Psoas muscle (tissue), 8 donors: Measurements from ENCODE around the gene GPC6. TPM values are rescaled to one million over a fixed set of nuclear protein-coding genes. Genes with fewer than 3 reads are reported as not detected.

Source experiments
- ATAC-seq, 4 donors: fragments of 200-7000 bp; cut with Tn5 transposase; one replicate each; pipeline ENCODE4 v1.9.1; 2020; ENCODE audit warnings: moderate library complexity in 3 of 4, mild to moderate bottlenecking in 2 of 4
- DNase-seq, 2 donors: peaks; one replicate each; pipeline ENCODE4 v3.0.0-alpha.2; 2020
- H3K27ac ChIP-seq: fragments of 200-600 bp; one replicate; pipeline ENCODE4 v1.8.0; 2022
- H3K27me3 ChIP-seq, 3 donors: fragments of 200-600 bp in 1 of 3; one replicate each; pipeline versions ENCODE4 v1.6.1 to v1.8.0; 2013 to 2022; ENCODE audit warnings: low read length in 2 of 3, mild to moderate bottlenecking in 2 of 3, moderate library complexity in 1 of 3; ENCODE audit not compliant: insufficient read depth in 3 of 3
- H3K36me3 ChIP-seq, 2 donors: fragments of 200-600 bp in 1 of 2; one replicate each; pipeline versions ENCODE4 v1.6.1 to v1.8.0; 2013 to 2022; ENCODE audit warnings: low read depth in 1 of 2, mild to moderate bottlenecking in 1 of 2, moderate library complexity in 1 of 2; ENCODE audit not compliant: insufficient read depth in 1 of 2
- H3K4me1 ChIP-seq: fragments of 200-600 bp; one replicate; pipeline ENCODE4 v1.8.0; 2022
- H3K4me3 ChIP-seq: fragments of 200-600 bp; one replicate; pipeline ENCODE4 v1.8.0; 2022; ENCODE audit warnings: mild to moderate bottlenecking
- H3K9me3 ChIP-seq: fragments of 200-600 bp; one replicate; pipeline ENCODE4 v1.8.0; 2022
- WGBS, 3 donors: extraction: QIAGEN DNeasy Blood & Tissue Kit; methylation state at CpG; one replicate each; pipeline versions ENCODE4 v1.1.6 to v1.1.7; 2013; 5-methylcytosine and 5-hydroxymethylcytosine counted together
- intact Hi-C, 2 donors: fragments of 100-400 bp; cut with DNase I; formaldehyde crosslinking; loops; one replicate each; pipeline versions ENCODE4 v1.11.0 to v1.14.2; 2022
- polyA plus RNA-seq, 3 donors: library from polyadenylated mRNA; stranded (reverse); fragments of 200-250 nt; gene quantifications; one replicate each; pipeline ENCODE4 v1.2.3, GENCODE V29; 2013
- total RNA-seq, 4 donors: library from RNA; stranded (reverse); fragmentation: NEBNext Ultra II Directional in 2 of 4; extraction: Animal tissue kit (Norgen Biotek cat#: 25700) in 2 of 4; gene quantifications; one replicate each; pipeline versions ENCODE4 v1.2.1 to v1.2.4, GENCODE V29; 2021 to 2023
- TF ChIP-seq, protein P1 (sequence below): fragments of 200-600 bp; IDR thresholded peaks from one replicate; pipeline ENCODE4 v1.8.0; 2022; ENCODE audit warnings: antibody characterized with exemption
- donor health status: healthy with polysubstance abuse.
- donor health status: DM: no; HTN: no; CAD: no; lungs with moderate emphysema.
- donor health status: Bipolar disorder and iron deficiency.
- donor health status: healthy.
- donor health status: DM: yes; HTN: yes; CAD: no.
- donor health status: DM: no; HTN: no; CAD: no.
- donor health status: DM: no; HTN: no; CAD: no.
- donor health status: DM: yes; HTN: yes; CAD: no.

GPC6 gene
- total and polyA plus RNA-seq, 7 donors: 0.07 to 3.7 (median 0.57) TPM

GRCh38 chr13:94435604-94436226 is 1209.1 kb downstream of the GPC6 start:
- Histone ChIP-seq H3K4me1 (no peaks in the 10 kb centered on the region), H3K4me3 (no peak overlapping the region), H3K9me3 (no peaks in the 10 kb centered on the region), H3K27ac (no peak overlapping the region), H3K27me3 (no peaks in the 10 kb centered on the region), H3K36me3 (no peaks in the 10 kb centered on the region)
- no peak for DNase-seq
- TF ChIP-seq, protein P1, sequence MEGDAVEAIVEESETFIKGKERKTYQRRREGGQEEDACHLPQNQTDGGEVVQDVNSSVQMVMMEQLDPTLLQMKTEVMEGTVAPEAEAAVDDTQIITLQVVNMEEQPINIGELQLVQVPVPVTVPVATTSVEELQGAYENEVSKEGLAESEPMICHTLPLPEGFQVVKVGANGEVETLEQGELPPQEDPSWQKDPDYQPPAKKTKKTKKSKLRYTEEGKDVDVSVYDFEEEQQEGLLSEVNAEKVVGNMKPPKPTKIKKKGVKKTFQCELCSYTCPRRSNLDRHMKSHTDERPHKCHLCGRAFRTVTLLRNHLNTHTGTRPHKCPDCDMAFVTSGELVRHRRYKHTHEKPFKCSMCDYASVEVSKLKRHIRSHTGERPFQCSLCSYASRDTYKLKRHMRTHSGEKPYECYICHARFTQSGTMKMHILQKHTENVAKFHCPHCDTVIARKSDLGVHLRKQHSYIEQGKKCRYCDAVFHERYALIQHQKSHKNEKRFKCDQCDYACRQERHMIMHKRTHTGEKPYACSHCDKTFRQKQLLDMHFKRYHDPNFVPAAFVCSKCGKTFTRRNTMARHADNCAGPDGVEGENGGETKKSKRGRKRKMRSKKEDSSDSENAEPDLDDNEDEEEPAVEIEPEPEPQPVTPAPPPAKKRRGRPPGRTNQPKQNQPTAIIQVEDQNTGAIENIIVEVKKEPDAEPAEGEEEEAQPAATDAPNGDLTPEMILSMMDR: peak; percentile 54
- peak in 2 of 4 donors; percentile 49 to 80 for ATAC-seq
- intact Hi-C loops: loop anchor here in 1 of 2 donors (1.0 kb wide), 1 partner anchor 181 kb away; no protein-coding TSS in a partner anchor
- 47 to 49% (median 48%) methylated on average over 4 of the region's 4 CpGs for WGBS, 3 donors

GRCh38 chr13:94444826-94445225 is 1218.2 kb downstream of the GPC6 start:
- H3K4me1 ChIP-seq: no peaks in the 10 kb centered on the region
- TF ChIP-seq, protein P1: no peak
- DNase-seq: no peak
- intact Hi-C loops: no loop called here
- no peak overlapping the region for H3K27ac ChIP-seq
- H3K36me3 ChIP-seq: no peaks in the 10 kb centered on the region
- H3K27me3 ChIP-seq: no peaks in the 10 kb centered on the region
- H3K4me3 ChIP-seq: no peak overlapping the region
- ATAC-seq: no peak
- H3K9me3 ChIP-seq: no peaks in the 10 kb centered on the region

DNA sequence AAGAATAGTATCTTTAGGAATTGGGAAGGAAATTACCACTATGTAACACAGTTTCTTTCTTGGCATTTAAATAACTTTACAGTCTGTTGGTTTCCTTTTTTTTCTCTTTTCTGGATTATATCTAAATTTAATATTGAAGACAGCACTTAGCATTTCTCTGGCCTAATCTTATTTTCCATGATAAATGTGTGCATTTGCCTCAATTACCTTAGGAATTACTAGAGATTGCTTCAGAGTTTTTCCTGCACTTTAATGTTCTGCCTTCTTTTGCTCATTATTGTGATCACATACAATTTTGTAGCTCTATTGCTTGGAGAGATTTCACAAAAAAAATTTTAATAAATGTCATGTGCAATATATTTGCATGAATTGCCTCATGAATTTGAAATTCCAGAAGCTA is 1227.7 kb downstream of the GPC6 start:
- H3K4me1 ChIP-seq: no peaks in the 10 kb centered on the region
- ATAC-seq (no peak), DNase-seq (no peak)
- H3K36me3 ChIP-seq: no peaks in the 10 kb centered on the region
- no peak overlapping the region for H3K4me3 ChIP-seq
- no peaks in the 10 kb centered on the region for H3K9me3 ChIP-seq
- no peak overlapping the region for H3K27ac ChIP-seq
- intact Hi-C loops: no loop called here
- TF ChIP-seq, protein P1: no peak
- no peaks in the 10 kb centered on the region for H3K27me3 ChIP-seq

GRCh38 chr13:94454906-94455305 is 1228.3 kb downstream of the GPC6 start:
- DNase-seq (no peak), ATAC-seq (no peak)
- no peaks in the 10 kb centered on the region for H3K4me1 ChIP-seq
- H3K4me3 ChIP-seq: no peak overlapping the region
- WGBS, 3 donors: 86 to 91% (median 88%) methylated on average over 2 of the region's 2 CpGs
- no peaks in the 10 kb centered on the region for H3K9me3 ChIP-seq
- TF ChIP-seq, protein P1: no peak
- no peak overlapping the region for H3K27ac ChIP-seq
- H3K36me3 ChIP-seq: no peaks in the 10 kb centered on the region
- no peaks in the 10 kb centered on the region for H3K27me3 ChIP-seq
- intact Hi-C loops: no loop called here

DNA sequence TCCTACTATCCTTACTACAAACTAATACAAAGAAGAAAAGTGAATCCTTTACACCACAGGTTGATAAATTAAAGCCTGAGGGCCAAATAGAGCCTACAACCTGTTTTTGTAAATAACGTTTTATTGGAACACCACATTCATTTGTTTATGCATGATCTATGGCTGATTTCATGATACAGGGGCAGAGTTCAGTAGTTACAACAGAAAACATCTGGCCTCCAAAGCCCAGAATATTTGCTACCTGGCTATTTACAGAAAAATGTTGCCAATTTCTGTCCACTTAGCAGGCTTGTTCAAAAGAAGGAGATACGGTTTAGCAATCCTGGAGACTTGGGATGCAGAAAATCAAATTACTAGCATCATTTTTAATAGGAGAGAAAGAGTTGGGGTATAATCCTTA is 1228.8 kb downstream of the GPC6 start:
- Histone ChIP-seq H3K36me3 (no peaks in the 10 kb centered on the region), H3K4me1 (no peaks in the 10 kb centered on the region), H3K9me3 (no peaks in the 10 kb centered on the region), H3K27ac (no peak overlapping the region), H3K4me3 (no peak overlapping the region), H3K27me3 (no peaks in the 10 kb centered on the region)
- 48 to 56% (median 49%) methylated on average over 2 of the region's 2 CpGs for WGBS, 3 donors
- intact Hi-C loops: no loop called here
- DNase-seq (no peak), ATAC-seq (no peak)
- TF ChIP-seq, protein P1: no peak
